ENCODE data around the gene KIF9.
"Not testable (repeated sequence)": the region's sequence is repeated elsewhere in the genome, so short reads cannot be mapped to it uniquely, and the experiment has no call there.

The KIF9 gene

GRCh38 chr3:47314056-47314764 is 31.6 kb upstream of the KIF9 start:
- H3K4me3 ChIP-seq (ENCODE audit: low read depth, low read length), result no peak overlapping the region
- TF ChIP-seq CTCF (IDR thresholded peaks at IDR 0.05; ENCODE audit: borderline replicate concordance, insufficient read depth, low read depth, low read length), result no peak

GRCh38 chr3:47313341-47314055 is 30.9 kb upstream of the KIF9 start:
- no peak for TF ChIP-seq CTCF (IDR thresholded peaks at IDR 0.05; ENCODE audit: borderline replicate concordance, insufficient read depth, low read depth, low read length)
- no peak overlapping the region for H3K4me3 ChIP-seq (ENCODE audit: low read depth, low read length)

- TF ChIP-seq CTCF (IDR thresholded peaks at IDR 0.05; ENCODE audit: borderline replicate concordance, insufficient read depth, low read depth, low read length), result no peak
- no peak overlapping the region for H3K4me3 ChIP-seq (ENCODE audit: low read depth, low read length)
Measured at GRCh38 chr3:47310391-47310790, 27.8 kb upstream of the KIF9 start.

GRCh38 chr3:47309231-47309630 is 26.6 kb upstream of the KIF9 start:
- not testable (repeated sequence) for H3K4me3 ChIP-seq (ENCODE audit: low read depth, low read length)

GRCh38 chr3:47306022-47306421 is 23.4 kb upstream of the KIF9 start:
- no peak overlapping the region for H3K4me3 ChIP-seq (ENCODE audit: low read depth, low read length)
- TF ChIP-seq CTCF (IDR thresholded peaks at IDR 0.05; ENCODE audit: borderline replicate concordance, insufficient read depth, low read depth, low read length), result no peak

GRCh38 chr3:47301456-47301855 is 18.9 kb upstream of the KIF9 start:
- TF ChIP-seq CTCF (IDR thresholded peaks at IDR 0.05; ENCODE audit: borderline replicate concordance, insufficient read depth, low read depth, low read length), result no peak
- H3K4me3 ChIP-seq (ENCODE audit: low read depth, low read length), result no peak overlapping the region

GRCh38 chr3:47299381-47300318 is 17.1 kb upstream of the KIF9 start:
- no peak for TF ChIP-seq CTCF (IDR thresholded peaks at IDR 0.05; ENCODE audit: borderline replicate concordance, insufficient read depth, low read depth, low read length)
- H3K4me3 ChIP-seq (ENCODE audit: low read depth, low read length), result no peak overlapping the region

Data from GM12875 (cell line).